Thyroid gland (tissue), 4 donors: ENCODE data around the gene SERPINB6.

ENCODE experiments used
- POLR2A ChIP-seq, 2 donors: fragments of 450-650 bp; IDR thresholded peaks; one replicate each; pipeline ENCODE4 v1.6.1; 2017; ENCODE audit warnings: antibody characterized with exemption in 2 of 2, mild to moderate bottlenecking in 2 of 2, moderate library complexity in 1 of 2
- TF ChIP-seq, protein P1 (sequence below), 6 experiments: fragments of 200-600 bp in 3 of 6; fragments of 450-650 bp in 3 of 6; sonication (generic) in 3 of 6; IDR thresholded peaks; one replicate each; pipeline ENCODE4 v1.5.1; 2016 to 2019; ENCODE audit warnings: antibody characterized with exemption in 6 of 6, mild to moderate bottlenecking in 2 of 6, inconsistent platforms in 1 of 6, moderate library complexity in 1 of 6

DNA sequence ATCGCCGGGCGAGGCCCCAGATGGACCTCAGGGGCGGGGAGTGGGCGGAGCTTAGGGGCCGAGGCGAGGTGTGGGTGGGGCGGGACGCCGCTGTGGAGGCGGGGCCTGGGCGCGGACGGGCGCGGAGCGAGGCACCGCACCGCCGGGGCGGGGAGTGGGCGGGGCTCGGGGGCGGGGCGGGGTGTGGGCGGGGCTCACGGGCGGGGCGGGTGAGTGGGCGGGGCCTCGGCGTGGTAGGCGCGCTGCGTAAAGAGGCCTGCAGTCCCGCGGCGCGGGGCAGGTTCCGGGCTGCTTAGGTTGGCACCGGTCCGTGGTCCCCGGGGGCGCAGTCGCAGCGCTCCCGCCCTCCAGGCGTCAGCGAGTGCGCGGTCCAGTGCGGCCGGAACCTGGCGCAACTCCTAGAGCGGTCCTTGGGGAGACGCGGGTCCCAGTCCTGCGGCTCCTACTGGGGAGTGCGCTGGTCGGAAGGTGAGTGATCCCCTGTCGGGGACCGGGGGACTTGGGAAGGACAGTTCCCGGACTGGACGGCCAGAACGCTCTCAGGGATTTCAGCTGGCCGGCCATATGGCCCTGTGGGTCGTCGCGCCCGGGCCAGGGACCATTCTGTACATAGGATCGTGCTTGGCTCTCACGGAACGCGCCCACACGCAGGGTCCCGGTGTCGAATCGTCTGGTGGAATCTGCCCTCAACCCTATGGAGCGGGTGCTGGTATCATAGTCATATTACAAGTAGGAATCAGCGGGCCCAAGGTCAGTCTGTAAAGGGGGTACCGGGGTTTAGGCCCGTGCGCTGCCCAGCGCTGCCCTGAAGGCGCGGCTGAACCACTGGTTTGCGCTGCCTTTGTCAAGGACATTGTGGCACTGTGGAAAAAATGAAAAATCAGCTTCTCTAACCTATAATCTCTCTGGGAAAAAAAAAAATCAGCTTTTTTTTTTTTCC lies 28.5 kb upstream of the SERPINB6 start, which contains the start of gene NQO2:
- peak; percentile 68 to 90 for TF ChIP-seq POLR2A (IDR thresholded peaks at IDR 0.05)
- TF ChIP-seq, protein P1, sequence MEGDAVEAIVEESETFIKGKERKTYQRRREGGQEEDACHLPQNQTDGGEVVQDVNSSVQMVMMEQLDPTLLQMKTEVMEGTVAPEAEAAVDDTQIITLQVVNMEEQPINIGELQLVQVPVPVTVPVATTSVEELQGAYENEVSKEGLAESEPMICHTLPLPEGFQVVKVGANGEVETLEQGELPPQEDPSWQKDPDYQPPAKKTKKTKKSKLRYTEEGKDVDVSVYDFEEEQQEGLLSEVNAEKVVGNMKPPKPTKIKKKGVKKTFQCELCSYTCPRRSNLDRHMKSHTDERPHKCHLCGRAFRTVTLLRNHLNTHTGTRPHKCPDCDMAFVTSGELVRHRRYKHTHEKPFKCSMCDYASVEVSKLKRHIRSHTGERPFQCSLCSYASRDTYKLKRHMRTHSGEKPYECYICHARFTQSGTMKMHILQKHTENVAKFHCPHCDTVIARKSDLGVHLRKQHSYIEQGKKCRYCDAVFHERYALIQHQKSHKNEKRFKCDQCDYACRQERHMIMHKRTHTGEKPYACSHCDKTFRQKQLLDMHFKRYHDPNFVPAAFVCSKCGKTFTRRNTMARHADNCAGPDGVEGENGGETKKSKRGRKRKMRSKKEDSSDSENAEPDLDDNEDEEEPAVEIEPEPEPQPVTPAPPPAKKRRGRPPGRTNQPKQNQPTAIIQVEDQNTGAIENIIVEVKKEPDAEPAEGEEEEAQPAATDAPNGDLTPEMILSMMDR (IDR thresholded peaks at IDR 0.05): peak in 3 of 6 experiments; percentile 2 to 38 (median 9)
